H1 (cell line): ENCODE data around the gene BNC2. TPM values are rescaled to one million over a fixed set of nuclear protein-coding genes. Genes with fewer than 3 reads are reported as not detected.

Source experiments
- BRCA1 ChIP-seq: IDR thresholded peaks from 2 replicates; pipeline ENCODE4 v1.6.1; 2012; ENCODE audit warnings: low read depth, low read length, improper control_type of control experiment
- CHD7 ChIP-seq: fragments of 300-600 bp; sonication (generic); IDR thresholded peaks from 2 replicates; pipeline ENCODE4 v1.7.1; 2012; ENCODE audit warnings: low read length, moderate library complexity, mild to moderate bottlenecking, inconsistent platforms; ENCODE audit not compliant: insufficient replicate concordance
- HDAC2 ChIP-seq, 2 experiments: fragments of 300-600 bp in 1 of 2; sonication (generic) in 1 of 2; IDR thresholded peaks; 2 replicates each; pipeline ENCODE4 v1.6.1; 2011 to 2012; ENCODE audit warnings: low read depth in 2 of 2, low read length in 2 of 2, mild to moderate bottlenecking in 2 of 2, moderate library complexity in 2 of 2, borderline replicate concordance in 1 of 2, inconsistent platforms in 1 of 2
- polyA plus RNA-seq, 7 experiments: library from polyadenylated mRNA; depleted of rRNA in 3 of 7; stranded (reverse) in 5 of 7; unstranded in 2 of 7; fragments of >200 nt in 5 of 7; fragments of 200-250 nt in 2 of 7; gene quantifications; 1 replicate in 5 of 7; 2 replicates in 1 of 7; 4 replicates in 1 of 7; pipeline versions ENCODE4 v1.2.1 to v1.2.3, GENCODE V29; 2011 to 2013; ENCODE audit warnings: missing spikeins in 2 of 7, mixed read lengths in 2 of 7
- total RNA-seq: library from RNA; stranded (reverse); fragmentation: NEBNext Ultra II Directional; extraction: Animal tissue kit (Norgen Biotek cat#: 25700); gene quantifications from 2 replicates; pipeline ENCODE4 v1.2.1, GENCODE V29; 2021

The BNC2 gene
- total and polyA plus RNA-seq, 2 of the 8 experiments (the other 6 are each of a cell fraction or from before 2014, with no cell fraction given): 16.0 to 26.8 TPM

GRCh38 chr9:16683326-16683725 is 187.1 kb downstream of the BNC2 start (continued):
- TF ChIP-seq CHD7: no peak
- no peak for TF ChIP-seq HDAC2 (IDR thresholded peaks at IDR 0.05; ENCODE audit: borderline replicate concordance in 1 of 2, low read depth in 2 of 2, low read length in 2 of 2)
- no peak for TF ChIP-seq BRCA1
